Stomach (tissue), 4 donors: ENCODE measurements around the gene CNTNAP4.

Experiments
- CTCF ChIP-seq, 7 experiments: fragments of 450-650 bp in 4 of 7; fragments of 200-600 bp in 3 of 7; sonication (generic) in 3 of 7; IDR thresholded peaks; one replicate each; pipeline ENCODE4 v1.5.1; 2016 to 2019; ENCODE audit warnings: antibody characterized with exemption in 7 of 7, control low read depth in 2 of 7, mild to moderate bottlenecking in 1 of 7
- POLR2A ChIP-seq, 4 donors: fragments of 450-650 bp; IDR thresholded peaks; one replicate each; pipeline ENCODE4 v1.6.1; 2016; ENCODE audit warnings: antibody characterized with exemption in 4 of 4, control low read depth in 2 of 4, mild to moderate bottlenecking in 1 of 4, moderate library complexity in 1 of 4
- POLR2AphosphoS5 ChIP-seq, 3 donors: sonication (generic); formaldehyde crosslinking; IDR thresholded peaks; one replicate each; pipeline ENCODE4 v1.6.1; 2016; ENCODE audit warnings: antibody characterized with exemption in 3 of 3

GRCh38 chr16:76607317-76607716, 330.1 kb downstream of the CNTNAP4 start:
- no peak for TF ChIP-seq CTCF (IDR thresholded peaks at IDR 0.05)
- TF ChIP-seq POLR2A (IDR thresholded peaks at IDR 0.05) = no peak
- no peak for TF ChIP-seq POLR2AphosphoS5 (IDR thresholded peaks at IDR 0.05)
